NT2/D1 (cell line): Measurements from ENCODE around the gene TENM3.

Experiments used
- DNase-seq: peaks from one replicate; pipeline ENCODE4 v3.0.0-alpha.2; 2011; ENCODE audit warnings: low read depth, low spot score
- H3K27me3 ChIP-seq: 2 replicates; pipeline ENCODE4 v1.6.0; 2011; ENCODE audit warnings: mild to moderate bottlenecking; ENCODE audit not compliant: insufficient read length, insufficient read depth
- H3K36me3 ChIP-seq: 2 replicates; pipeline ENCODE4 v1.6.1; 2011; ENCODE audit warnings: mild to moderate bottlenecking, low read length, mixed read lengths; ENCODE audit not compliant: insufficient read depth, insufficient read length
- H3K4me1 ChIP-seq: 2 replicates; pipeline ENCODE4 v1.5.1; 2011; ENCODE audit not compliant: insufficient read depth, insufficient read length
- H3K4me3 ChIP-seq: 2 replicates; pipeline ENCODE4 v1.5.1; 2011; ENCODE audit warnings: low read depth; ENCODE audit not compliant: insufficient read length
- H3K9ac ChIP-seq: 2 replicates; pipeline ENCODE4 v1.6.0; 2011; ENCODE audit warnings: low read depth; ENCODE audit not compliant: insufficient read length
- H3K9me3 ChIP-seq: 2 replicates; pipeline ENCODE4 v1.5.1; 2011; ENCODE audit warnings: mild to moderate bottlenecking, low read length; ENCODE audit not compliant: insufficient read depth
- SUZ12 ChIP-seq: IDR thresholded peaks from 2 replicates; pipeline ENCODE4 v1.6.1; 2011; ENCODE audit not compliant: insufficient read length, insufficient read depth; ENCODE audit errors: extremely low read depth
- YY1 ChIP-seq: IDR thresholded peaks from 2 replicates; pipeline ENCODE4 v1.6.1; 2011; ENCODE audit not compliant: insufficient read length, insufficient read depth
- ZNF274 ChIP-seq: IDR thresholded peaks from 2 replicates; pipeline ENCODE4 v1.6.1; 2011; ENCODE audit warnings: mild to moderate bottlenecking, low read depth, low read length

Gene TENM3

GRCh38 chr4:182745237-182745636 lies 502.0 kb downstream of the TENM3 start:
- no peak overlapping the region for H3K9ac ChIP-seq
- no peak for TF ChIP-seq ZNF274
- TF ChIP-seq SUZ12, result no peak
- no peak for TF ChIP-seq YY1
- peaks cover 3% of the 10 kb centered on the region for H3K36me3 ChIP-seq
- H3K4me1 ChIP-seq, result no peaks in the 10 kb centered on the region
- H3K27me3 ChIP-seq, result no peaks in the 10 kb centered on the region
- peaks cover 12% of the 10 kb centered on the region for H3K9me3 ChIP-seq
- H3K4me3 ChIP-seq, result no peak overlapping the region
- no peak for DNase-seq

DNA sequence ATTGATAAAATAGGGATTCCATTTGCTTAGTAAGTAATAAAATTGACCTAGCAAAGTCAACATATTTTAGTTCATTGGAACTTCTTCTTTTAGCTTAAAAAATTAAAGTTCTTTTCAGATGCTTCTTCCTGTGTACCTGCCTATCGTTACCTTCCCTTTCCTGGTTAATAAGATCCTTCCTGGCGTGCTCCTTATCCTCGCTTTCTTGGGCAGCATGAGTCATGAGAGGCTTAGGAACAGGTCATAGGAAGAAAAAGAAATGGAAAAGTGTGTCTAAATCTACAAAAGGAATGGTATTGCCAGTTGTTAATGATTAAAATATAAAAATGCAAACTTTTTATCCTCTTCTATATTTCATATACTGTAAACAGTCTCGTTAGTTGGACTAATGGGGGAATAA lies 503.7 kb downstream of the TENM3 start:
- Histone ChIP-seq H3K9ac (no peak overlapping the region), H3K4me3 (no peak overlapping the region), H3K27me3 (no peaks in the 10 kb centered on the region), H3K9me3 (peaks cover 12% of the 10 kb centered on the region), H3K36me3 (peaks cover 3% of the 10 kb centered on the region), H3K4me1 (no peaks in the 10 kb centered on the region)
- DNase-seq, result no peak
- TF ChIP-seq ZNF274, result no peak
- no peak for TF ChIP-seq YY1
- no peak for TF ChIP-seq SUZ12

DNA sequence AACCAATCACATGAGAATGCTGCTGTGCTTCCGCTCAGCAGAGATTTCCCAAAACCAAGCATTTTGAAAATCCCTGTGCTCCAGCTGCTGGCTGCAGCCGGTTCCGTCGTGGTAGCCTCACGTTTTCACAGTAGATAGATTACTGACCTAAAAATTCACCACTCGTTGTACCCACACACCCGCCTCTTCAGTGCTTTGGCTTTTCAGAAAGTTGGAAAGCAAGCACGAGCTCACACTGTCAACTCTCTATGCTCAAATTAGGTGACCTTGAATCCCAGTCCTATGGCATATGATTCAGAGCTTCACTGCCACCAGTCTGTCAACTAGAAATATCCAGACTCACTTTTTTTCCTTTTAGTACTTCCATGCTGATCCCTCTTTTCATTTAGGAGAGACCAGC lies 505.1 kb downstream of the TENM3 start:
- Histone ChIP-seq H3K9ac (no peak overlapping the region), H3K4me1 (no peaks in the 10 kb centered on the region), H3K36me3 (no peaks in the 10 kb centered on the region), H3K9me3 (peaks cover 12% of the 10 kb centered on the region), H3K4me3 (no peak overlapping the region), H3K27me3 (no peaks in the 10 kb centered on the region)
- no peak for DNase-seq
- TF ChIP-seq ZNF274, result no peak
- TF ChIP-seq YY1, result no peak
- TF ChIP-seq SUZ12, result no peak

- Histone ChIP-seq H3K27me3 (no peaks in the 10 kb centered on the region), H3K9ac (no peak overlapping the region), H3K4me3 (no peak overlapping the region), H3K9me3 (peaks cover 12% of the 10 kb centered on the region), H3K36me3 (no peaks in the 10 kb centered on the region), H3K4me1 (no peaks in the 10 kb centered on the region)
- DNase-seq, result no peak
- no peak for TF ChIP-seq ZNF274
- no peak for TF ChIP-seq YY1
- TF ChIP-seq SUZ12, result no peak
Observed at GRCh38 chr4:182748949-182749348, 505.7 kb downstream of the TENM3 start.

- DNase-seq, result no peak
- no peaks in the 10 kb centered on the region for H3K4me1 ChIP-seq
- H3K9ac ChIP-seq, result no peak overlapping the region
Observed at GRCh38 chr4:182749667-182750167, 506.5 kb downstream of the TENM3 start.

GRCh38 chr4:182752158-182752910 lies 509.1 kb downstream of the TENM3 start:
- H3K36me3 ChIP-seq, result peaks cover 15% of the 10 kb centered on the region
- no peaks in the 10 kb centered on the region for H3K27me3 ChIP-seq
- no peaks in the 10 kb centered on the region for H3K4me1 ChIP-seq
- TF ChIP-seq YY1 (no peak), ZNF274 (no peak), SUZ12 (no peak)
- H3K9ac ChIP-seq, result no peak overlapping the region
- H3K4me3 ChIP-seq, result no peak overlapping the region
- DNase-seq, result peak; percentile 33
- H3K9me3 ChIP-seq, result no peaks in the 10 kb centered on the region

More at GRCh38 chr4:182749667-182750167, 506.5 kb downstream of the TENM3 start:
- H3K27me3 ChIP-seq, result no peaks in the 10 kb centered on the region
- TF ChIP-seq ZNF274 (no peak), SUZ12 (no peak), YY1 (no peak)
- peaks cover 12% of the 10 kb centered on the region for H3K9me3 ChIP-seq
- H3K4me3 ChIP-seq, result no peak overlapping the region
- H3K36me3 ChIP-seq, result peaks cover 6% of the 10 kb centered on the region

GRCh38 chr4:182754895-182755294 lies 511.7 kb downstream of the TENM3 start:
- H3K9me3 ChIP-seq, result no peaks in the 10 kb centered on the region
- TF ChIP-seq YY1 (no peak), ZNF274 (no peak), SUZ12 (no peak)
- peaks cover 15% of the 10 kb centered on the region for H3K36me3 ChIP-seq
- no peak overlapping the region for H3K4me3 ChIP-seq
- no peak overlapping the region for H3K9ac ChIP-seq
- DNase-seq, result no peak
- H3K27me3 ChIP-seq, result no peaks in the 10 kb centered on the region
- H3K4me1 ChIP-seq, result no peaks in the 10 kb centered on the region
